IPS DF 6.9 (cell line): ENCODE data around the gene PRR18.
"Not testable (repeated sequence)": the region's sequence is repeated elsewhere in the genome, so short reads cannot be mapped to it uniquely, and the experiment has no call there.

Source experiments
- DNase-seq: peaks from one replicate; pipeline ENCODE4 v3.0.0-alpha.2; 2013; ENCODE audit warnings: low read depth, low spot score
- H3K27ac ChIP-seq: one replicate; pipeline ENCODE4 v1.5.1; 2013; ENCODE audit warnings: low read length, control low read depth
- H3K27me3 ChIP-seq: 2 replicates; pipeline ENCODE4 v1.6.1; 2013; ENCODE audit warnings: mild to moderate bottlenecking, low read length; ENCODE audit not compliant: control insufficient read depth, insufficient read depth
- H3K36me3 ChIP-seq: 2 replicates; pipeline ENCODE4 v1.6.1; 2013; ENCODE audit warnings: low read length; ENCODE audit not compliant: control insufficient read depth, insufficient read depth
- H3K4me1 ChIP-seq: 2 replicates; pipeline ENCODE4 v1.6.1; 2013; ENCODE audit warnings: low read length; ENCODE audit not compliant: control insufficient read depth, insufficient read depth
- H3K4me3 ChIP-seq: 2 replicates; pipeline ENCODE4 v1.5.1; 2013; ENCODE audit warnings: mild to moderate bottlenecking, low read length
- H3K9me3 ChIP-seq: 2 replicates; pipeline ENCODE4 v1.6.1; 2013; ENCODE audit warnings: low read length, inconsistent platforms; ENCODE audit not compliant: control insufficient read depth, insufficient read depth
- WGBS: extraction: QIAGEN DNeasy Blood & Tissue Kit; methylation state at CpG from one replicate; pipeline ENCODE4 v1.1.7; 2013; ENCODE audit warnings: mixed read lengths, missing lambda C conversion rate; ENCODE audit not compliant: insufficient read length, insufficient coverage; 5-methylcytosine and 5-hydroxymethylcytosine counted together

PRR18 gene

DNA sequence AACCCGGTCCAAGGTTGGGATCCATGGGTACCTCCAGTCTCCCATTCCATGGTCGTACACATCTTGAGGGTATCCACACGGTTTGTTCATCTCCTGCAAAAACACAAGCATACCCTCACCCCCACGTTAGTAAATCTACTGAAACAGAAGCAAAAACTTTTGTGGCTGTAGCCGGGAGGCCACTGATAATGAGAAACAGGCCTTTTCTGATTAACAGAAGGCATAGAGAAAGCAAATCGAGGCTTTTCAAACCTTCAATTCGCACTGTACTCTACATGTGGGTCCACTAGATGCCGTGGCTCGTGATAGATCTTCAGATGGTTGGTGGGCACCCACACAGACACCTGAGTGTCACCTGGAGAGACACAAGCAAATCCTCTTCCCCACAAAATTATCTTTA lies 37.5 kb upstream of the PRR18 start:
- H3K9me3 ChIP-seq, DNase-seq, H3K27me3 ChIP-seq, H3K4me3 ChIP-seq, H3K27ac ChIP-seq, H3K36me3 ChIP-seq, H3K4me1 ChIP-seq: not testable (repeated sequence)
- no CpG with 5 or more reads among the region's 9 CpGs for WGBS

DNA sequence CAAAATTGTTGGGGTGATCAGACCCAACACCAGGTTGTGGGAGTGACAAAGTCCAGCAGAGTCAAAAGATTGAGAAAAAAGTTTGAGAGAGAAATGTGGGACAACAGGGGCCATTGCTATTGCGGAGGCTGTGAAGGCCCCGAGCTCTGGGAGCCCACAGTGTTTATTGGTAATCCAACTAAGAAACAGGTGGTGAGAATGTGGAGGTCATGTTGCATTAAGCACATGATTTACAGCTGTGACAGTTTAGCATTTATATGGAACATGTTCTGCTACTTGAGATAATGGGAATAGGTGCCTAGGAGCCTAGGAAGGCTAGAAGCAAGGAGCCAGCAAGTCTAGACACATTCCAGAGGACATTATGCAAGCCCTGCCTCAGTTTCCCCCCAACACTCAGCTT lies 36.7 kb upstream of the PRR18 start:
- H3K9me3 ChIP-seq, H3K4me1 ChIP-seq, H3K27ac ChIP-seq, H3K4me3 ChIP-seq, H3K27me3 ChIP-seq, DNase-seq, H3K36me3 ChIP-seq: not testable (repeated sequence)
- no CpG with 5 or more reads among the region's 2 CpGs for WGBS

DNA sequence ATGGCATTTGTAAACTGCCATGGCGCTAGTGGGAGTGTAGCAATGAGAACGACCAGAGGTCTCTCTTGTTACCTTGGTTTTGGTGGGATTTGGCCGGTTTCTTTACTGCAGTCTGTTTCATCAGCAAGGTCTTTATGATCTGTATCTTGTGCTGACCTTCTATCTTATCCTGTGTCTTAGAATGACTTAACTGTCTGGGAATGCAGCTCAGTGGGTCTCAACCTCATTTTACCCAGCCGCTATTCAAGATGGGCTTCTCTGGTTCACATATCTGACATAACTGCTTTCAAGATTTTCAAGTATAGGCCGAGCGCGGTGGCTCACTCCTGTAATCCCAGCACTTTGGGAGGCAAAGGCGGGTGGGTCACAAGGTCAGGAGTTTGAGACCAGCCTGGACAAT lies 36.0 kb upstream of the PRR18 start:
- DNase-seq, result no peak
- WGBS, result no CpG with 5 or more reads among the region's 8 CpGs
- Histone ChIP-seq H3K4me1 (no peaks in the 10 kb centered on the region), H3K27ac (no peak overlapping the region), H3K9me3 (no peaks in the 10 kb centered on the region), H3K27me3 (no peaks in the 10 kb centered on the region), H3K36me3 (no peaks in the 10 kb centered on the region), H3K4me3 (no peak overlapping the region)

DNA sequence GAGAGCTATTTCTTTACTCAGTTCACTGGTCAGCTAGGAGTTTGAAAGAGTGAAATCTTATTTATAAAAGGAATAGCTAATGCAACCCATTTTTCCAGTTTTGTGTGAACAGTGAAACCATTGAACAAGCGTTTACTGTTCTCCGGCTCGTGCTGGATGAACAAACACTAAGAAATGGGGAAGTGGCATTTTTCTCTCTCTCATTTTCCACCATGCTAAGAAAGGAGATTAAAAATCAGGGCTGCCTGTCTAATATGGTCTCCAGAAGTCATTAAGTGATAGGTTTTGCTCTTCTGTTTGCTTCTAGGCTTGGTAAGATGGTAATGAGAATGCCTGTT lies 34.9 kb upstream of the PRR18 start:
- Histone ChIP-seq H3K27me3 (no peaks in the 10 kb centered on the region), H3K4me1 (no peaks in the 10 kb centered on the region), H3K4me3 (peak overlapping the region; percentile 100; the same call in 1 of the 2 replicates), H3K27ac (no peak overlapping the region), H3K9me3 (no peaks in the 10 kb centered on the region), H3K36me3 (no peaks in the 10 kb centered on the region)
- WGBS, result no CpG with 5 or more reads among the region's 3 CpGs
- DNase-seq, result no peak

GRCh38 chr6:166342349-166343149 lies 34.4 kb upstream of the PRR18 start, which contains the start of gene SFT2D1:
Gene SFT2D1, minus strand, starts transcription at chr6:166342545. Its CDS starts 64 bp downstream, at chr6:166342481.
- Histone ChIP-seq H3K9me3 (no peaks in the 10 kb centered on the region), H3K4me1 (no peaks in the 10 kb centered on the region), H3K27me3 (no peaks in the 10 kb centered on the region), H3K36me3 (no peaks in the 10 kb centered on the region; the same call in 1 of the 2 replicates), H3K4me3 (peak within 1 kb of the TSS; percentile 100), H3K27ac (no peak within 1 kb of the TSS)
- DNase-seq, result peak; percentile 50
- WGBS, result no CpG with 5 or more reads among the region's 73 CpGs

DNA sequence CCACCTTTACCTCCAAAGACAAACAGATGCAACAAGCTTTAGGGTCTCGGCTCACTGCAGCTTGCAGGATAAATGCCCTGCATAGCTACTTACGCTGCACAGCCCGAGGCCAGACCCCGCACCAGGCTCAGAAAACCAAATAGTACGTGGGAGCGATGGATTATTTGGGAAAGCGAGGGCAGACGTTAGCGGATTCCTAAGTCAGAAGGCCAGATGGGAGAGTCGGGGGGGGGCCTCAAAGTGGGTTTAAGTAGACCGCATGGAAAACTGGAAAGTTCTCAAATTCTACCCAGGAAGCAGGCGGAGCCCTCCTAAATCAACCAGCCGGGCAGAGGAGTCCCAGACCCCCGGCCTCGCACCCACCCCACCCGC lies 33.8 kb upstream of the PRR18 start:
- no CpG with 5 or more reads among the region's 16 CpGs for WGBS
- Histone ChIP-seq H3K27ac (no peak overlapping the region), H3K27me3 (no peaks in the 10 kb centered on the region), H3K4me1 (no peaks in the 10 kb centered on the region), H3K36me3 (peaks cover under 1% of the 10 kb centered on the region; the same call in 1 of the 2 replicates), H3K9me3 (no peaks in the 10 kb centered on the region), H3K4me3 (peak overlapping the region; percentile 100)
- DNase-seq, result no peak

GRCh38 chr6:166341464-166341863 lies 33.3 kb upstream of the PRR18 start:
- Histone ChIP-seq H3K9me3 (no peaks in the 10 kb centered on the region), H3K27ac (no peak overlapping the region), H3K4me1 (no peaks in the 10 kb centered on the region), H3K36me3 (peaks cover 3% of the 10 kb centered on the region; the same call in 1 of the 2 replicates), H3K27me3 (no peaks in the 10 kb centered on the region), H3K4me3 (no peak overlapping the region; the same call in 1 of the 2 replicates)
- WGBS, result no CpG with 5 or more reads among the region's 7 CpGs
- DNase-seq, result no peak

DNA sequence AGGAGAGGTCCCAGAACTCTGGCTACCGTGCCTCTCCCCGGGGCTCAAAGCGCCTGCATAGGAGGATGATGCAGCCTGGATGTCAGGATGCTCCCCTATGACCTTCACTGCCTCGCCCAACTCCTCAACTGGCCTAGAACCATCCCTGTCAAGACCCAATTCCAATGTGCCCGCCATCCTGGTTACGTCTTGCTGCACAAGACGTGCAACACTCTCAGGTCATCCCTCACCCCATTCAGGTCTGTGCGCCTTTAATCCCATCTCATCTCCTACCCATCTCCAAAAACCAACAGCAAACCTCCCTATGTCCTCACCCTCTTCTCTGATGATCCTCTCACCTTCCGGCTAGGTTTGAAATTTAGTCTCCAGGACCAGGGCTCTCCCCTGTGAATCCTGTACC lies 30.7 kb upstream of the PRR18 start:
- Histone ChIP-seq H3K27ac (no peak overlapping the region), H3K4me1 (no peaks in the 10 kb centered on the region), H3K4me3 (no peak overlapping the region), H3K36me3 (peaks cover 3% of the 10 kb centered on the region; the same call in 1 of the 2 replicates), H3K27me3 (no peaks in the 10 kb centered on the region), H3K9me3 (no peaks in the 10 kb centered on the region)
- no peak for DNase-seq
- WGBS, result 100% methylated on average over 1 of the region's 9 CpGs

DNA sequence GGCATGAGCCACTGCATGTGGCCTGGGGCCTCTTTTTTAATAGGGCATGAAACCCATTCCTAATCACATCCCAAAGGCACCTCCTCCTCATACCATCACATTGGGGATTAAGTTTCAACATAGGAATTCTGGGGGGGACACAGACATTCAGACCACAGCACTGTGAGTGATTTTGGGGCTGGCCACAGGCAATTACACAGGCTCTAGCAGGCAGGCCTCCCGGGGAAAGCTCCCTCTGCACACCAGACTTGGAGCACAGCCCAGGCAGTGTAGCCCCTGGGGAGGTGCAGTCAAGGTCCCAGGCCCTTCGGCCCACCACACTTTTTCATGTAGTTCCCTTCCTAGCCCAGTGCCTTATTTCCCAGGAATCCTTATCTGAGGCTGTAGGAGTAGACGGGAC lies 28.7 kb upstream of the PRR18 start:
- WGBS, result no CpG with 5 or more reads among the region's 3 CpGs
- H3K36me3 ChIP-seq, result peaks cover 3% of the 10 kb centered on the region; the same call in 1 of the 2 replicates
- H3K9me3 ChIP-seq, result no peaks in the 10 kb centered on the region

GRCh38 chr6:166335378-166336302 lies 27.4 kb upstream of the PRR18 start:
- no peak for DNase-seq
- no peak overlapping the region for H3K4me3 ChIP-seq
- H3K4me1 ChIP-seq, result no peaks in the 10 kb centered on the region
- no peak overlapping the region for H3K27ac ChIP-seq
- no peaks in the 10 kb centered on the region for H3K9me3 ChIP-seq
- no peaks in the 10 kb centered on the region for H3K27me3 ChIP-seq
- no CpG with 5 or more reads among the region's 11 CpGs for WGBS
- peaks cover 3% of the 10 kb centered on the region; the same call in 1 of the 2 replicates for H3K36me3 ChIP-seq

More for the DNA sequence above, 28.7 kb upstream of the PRR18 start:
- no peaks in the 10 kb centered on the region for H3K4me1 ChIP-seq
- H3K27ac ChIP-seq, result no peak overlapping the region
- DNase-seq, result no peak
- H3K27me3 ChIP-seq, result no peaks in the 10 kb centered on the region
- no peak overlapping the region for H3K4me3 ChIP-seq
